GM12878 (cell line): ENCODE measurements around the gene POMC. TPM values are rescaled to one million over a fixed set of nuclear protein-coding genes. Genes with fewer than 3 reads are reported as not detected.

Experiments
- ATAC-seq: fragments of 200-7000 bp; cut with Tn5 transposase; 3 replicates; pipeline ENCODE4 v1.9.1; 2020; ENCODE audit warnings: mild to moderate bottlenecking, moderate library complexity
- BruUV-seq: library from RNA; stranded (reverse); fragments of 400-500 nt; replicated peaks from 2 replicates; lab custom pipeline; 2021; lab: Mats Ljungman, UMichigan
- CTCF ChIA-PET: fragments of 300-600 bp; sonication (Branson Sonifier 250); formaldehyde crosslinking; extraction: SDS; loops from one replicate; lab custom pipeline; 2021; ENCODE audit warnings: inconsistent platforms; lab: Yijun Ruan, JAX
- POLR2A ChIA-PET: fragments of 350-600 bp; formaldehyde crosslinking; extraction: SDS; loops from one replicate; lab custom pipeline; 2021; ENCODE audit warnings: inconsistent platforms; lab: Charles Lee
- RAD21 ChIA-PET: fragments of 300-600 bp; sonication (Branson Sonifier 250); formaldehyde crosslinking; loops from one replicate; lab custom pipeline; 2023; ENCODE audit warnings: antibody characterized with exemption; ENCODE audit not compliant: unreplicated experiment; lab: Charles Lee
- SMC1A ChIA-PET: fragments of 300-600 bp; sonication (Branson Sonifier 250); formaldehyde crosslinking; loops from one replicate; lab custom pipeline; 2023; ENCODE audit not compliant: unreplicated experiment, uncharacterized antibody; lab: Charles Lee
- DNase-seq: peaks from one replicate; pipeline ENCODE4 v3.0.0-alpha.2; 2011; ENCODE audit warnings: low read depth, low spot score
- FAIRE-seq: peaks from 3 replicates; lab custom pipeline; 2011; peaks lifted over from hg19 to GRCh38; lab: Jason Lieb, UNC
- H2AFZ ChIP-seq: 2 replicates; pipeline ENCODE4 v1.6.0; 2011; ENCODE audit warnings: low read depth, low read length, control low read depth; ENCODE audit not compliant: control insufficient read depth
- H3K27ac ChIP-seq: 2 replicates; pipeline ENCODE4 v1.5.1; 2011; ENCODE audit warnings: control low read depth; ENCODE audit not compliant: control insufficient read depth, insufficient read depth
- H3K27me3 ChIP-seq, 2 experiments: replicated peaks in 1 of 2; 2 replicates each; pipeline versions ENCODE4 v1.6.0 to v1.6.1; 2011; ENCODE audit warnings: low read length in 1 of 2; ENCODE audit not compliant: control insufficient read depth in 2 of 2, insufficient read depth in 2 of 2
- H3K36me3 ChIP-seq, 2 experiments: 2 replicates each; pipeline ENCODE4 v1.5.1; 2011; ENCODE audit warnings: low read length in 1 of 2; ENCODE audit not compliant: control insufficient read depth in 2 of 2, insufficient read depth in 2 of 2
- H3K4me1 ChIP-seq: 2 replicates; pipeline ENCODE4 v1.6.1; 2011; ENCODE audit warnings: mild to moderate bottlenecking, low read length, moderate library complexity, mixed read lengths; ENCODE audit not compliant: control insufficient read depth, insufficient read depth
- H3K4me2 ChIP-seq: 2 replicates; pipeline ENCODE4 v1.6.0; 2011; ENCODE audit warnings: control low read depth; ENCODE audit not compliant: control insufficient read depth, insufficient read depth
- H3K4me3 ChIP-seq: fragments of 200-600 bp; sonication (generic); 2 replicates; pipeline ENCODE4 v1.5.1; 2016
- H3K79me2 ChIP-seq: 2 replicates; pipeline ENCODE4 v1.6.0; 2011; ENCODE audit warnings: low read length; ENCODE audit not compliant: control insufficient read depth, insufficient read depth
- H3K9ac ChIP-seq: 2 replicates; pipeline ENCODE4 v1.8.0; 2011; ENCODE audit warnings: low read length, control low read depth, mixed read lengths; ENCODE audit not compliant: control insufficient read depth, insufficient read depth
- H3K9me3 ChIP-seq: replicated peaks from 3 replicates; pipeline ENCODE4 v1.5.1; 2011; ENCODE audit warnings: mild to moderate bottlenecking, low read length; ENCODE audit not compliant: control insufficient read depth, insufficient read depth
- H4K20me1 ChIP-seq: 2 replicates; pipeline ENCODE4 v1.6.0; 2011; ENCODE audit not compliant: control insufficient read depth, insufficient read depth
- BCL3 ChIP-seq: IDR thresholded peaks from 2 replicates; pipeline ENCODE4 v1.6.1; 2011; ENCODE audit warnings: borderline replicate concordance, low read depth, mild to moderate bottlenecking, moderate library complexity, low read length; ENCODE audit not compliant: insufficient read depth, poor library complexity, severe bottlenecking
- EZH2 ChIP-seq: IDR thresholded peaks from 2 replicates; pipeline ENCODE4 v1.6.1; 2012; ENCODE audit warnings: low read depth, mild to moderate bottlenecking, control low read depth, inconsistent platforms, low read length, borderline replicate concordance; ENCODE audit not compliant: control insufficient read depth
- KLF5 ChIP-seq: fragments of 450-650 bp; IDR thresholded peaks from 2 replicates; pipeline ENCODE4 v1.6.1; 2014; ENCODE audit warnings: mild to moderate bottlenecking; ENCODE audit not compliant: partially characterized antibody
- MXI1 ChIP-seq: fragments of 150-350 bp; IDR thresholded peaks from 2 replicates; pipeline ENCODE4 v1.6.1; 2011; ENCODE audit warnings: low read depth, mild to moderate bottlenecking, inconsistent platforms, low read length, improper control_type of control experiment
- NFYA ChIP-seq: IDR thresholded peaks from 2 replicates; pipeline ENCODE4 v1.6.1; 2011; ENCODE audit warnings: low read depth, mild to moderate bottlenecking, low read length, improper control_type of control experiment, borderline replicate concordance
- PKNOX1 ChIP-seq: fragments of 450-650 bp; IDR thresholded peaks from 2 replicates; pipeline ENCODE4 v1.6.1; 2016; ENCODE audit warnings: mild to moderate bottlenecking
- RBBP5 ChIP-seq: fragments of 200-600 bp; sonication (generic); conservative IDR thresholded peaks from 2 replicates; pipeline ENCODE4 v1.6.1; 2016
- WGBS: methylation state at CpG from one replicate; pipeline ENCODE4 v1.1.6; 2016; ENCODE audit warnings: low lambda C conversion rate; ENCODE audit not compliant: insufficient replicate concordance, insufficient coverage; ENCODE audit errors: missing lambda C conversion rate; 5-methylcytosine and 5-hydroxymethylcytosine counted together
- in situ Hi-C: fragments of 300-500 bp; cut with MboI; formaldehyde crosslinking; loops from 9 replicates; pipeline ENCODE4 v1.14.3; 2018; ENCODE audit warnings: mixed read lengths
- intact Hi-C: fragments of 100-400 bp; cut with micrococcal nuclease; formaldehyde crosslinking; loops from one replicate; pipeline ENCODE4 v1.14.2; 2022; ENCODE audit not compliant: unreplicated experiment
- polyA plus RNA-seq, 11 experiments: library from polyadenylated mRNA; depleted of rRNA in 4 of 11; unstranded in 6 of 11; stranded (reverse) in 5 of 11; fragments of >200 nt; fragmentation: Nextera tagmentation in 4 of 11; fragmentation: Illumina TruSeq in 1 of 11; extraction: Ambion mirVana in 4 of 11; extraction: Trizol in 1 of 11; gene quantifications; 1 replicate in 1 of 11; 2 replicates in 10 of 11; pipeline versions ENCODE4 v1.2.1 to v1.2.3, GENCODE V29; 2011 to 2016; ENCODE audit warnings: inconsistent platforms in 2 of 11, missing spikeins in 2 of 11, low read depth in 1 of 11
- total RNA-seq, 4 experiments: library from RNA; depleted of rRNA in 3 of 4; stranded (reverse); fragments of >200 nt in 3 of 4; fragmentation: Illumina TruSeq in 1 of 4; extraction: Trizol in 1 of 4; gene quantifications; 2 replicates each; pipeline versions ENCODE4 v1.2.1 to v1.2.3, GENCODE V29; 2013 to 2021

POMC gene
- total and polyA plus RNA-seq, 10 of the 15 experiments (the other 5 are each of a cell fraction or from before 2014, with no cell fraction given) = 0.05 to 14.7 (median 6.8) TPM; not detected in 1

- H2AFZ ChIP-seq = peak overlapping the region; percentile 74
- WGBS = 97% methylated on average over 5 of the region's 5 CpGs
- intact Hi-C loops = loop anchor here (10.0 kb wide), 1 partner anchor 350 kb away; no protein-coding TSS in a partner anchor
- peak overlapping the region; percentile 81; the same call in 1 of the 2 replicates for H3K4me2 ChIP-seq
- H3K9ac ChIP-seq = no peak overlapping the region
- H3K4me3 ChIP-seq = no peak overlapping the region
- no peaks in the 10 kb centered on the region for H3K79me2 ChIP-seq
- no peak for DNase-seq
- CTCF ChIA-PET = interaction anchor here (0.6 to 1.3 kb wide), 2 partner anchors 13 to 189 kb away, joined by 4 read pairs; no protein-coding TSS in a partner anchor
- H4K20me1 ChIP-seq = no peaks in the 10 kb centered on the region
- H3K9me3 ChIP-seq = no peaks in the 10 kb centered on the region
- no peak for FAIRE-seq
- peak; percentile 16; the same call in 2 of the 3 replicates for ATAC-seq
- RAD21 ChIA-PET = interaction anchor here (1.2 to 1.6 kb wide), 2 partner anchors 10 to 49 kb away, joined by 3 to 4 read pairs; no protein-coding TSS in a partner anchor
- TF ChIP-seq MXI1 (no peak), KLF5 (no peak), PKNOX1 (no peak), EZH2 (no peak), NFYA (no peak), BCL3 (no peak), RBBP5 (no peak)
- TF ChIP-seq, all 136 proteins: peak for 0
- ChIA-PET SMC1A (interaction anchor here (1.4 kb wide), 1 partner anchor 12 kb away, joined by 3 read pairs; no protein-coding TSS in a partner anchor), POLR2A (interaction anchor here (1.3 to 2.3 kb wide), 2 partner anchors 12 to 147 kb away, joined by 6 to 9 read pairs; no protein-coding TSS in a partner anchor)
- BruUV-seq = no TSS peak
- Histone ChIP-seq H3K36me3 (no peaks in the 10 kb centered on the region), H3K4me1 (peaks cover 7% of the 10 kb centered on the region), H3K27ac (no peak overlapping the region), H3K27me3 (no peaks in the 10 kb centered on the region)
- in situ Hi-C loops = no loop called here
Measured at GRCh38 chr2:25215232-25215631, 46.9 kb upstream of the POMC start.
